ENCODE measurements around the gene DHCR24.
A peak's percentile ranks its signal among the peaks of the same experiment; 100 is the strongest.

DHCR24 gene

DNA sequence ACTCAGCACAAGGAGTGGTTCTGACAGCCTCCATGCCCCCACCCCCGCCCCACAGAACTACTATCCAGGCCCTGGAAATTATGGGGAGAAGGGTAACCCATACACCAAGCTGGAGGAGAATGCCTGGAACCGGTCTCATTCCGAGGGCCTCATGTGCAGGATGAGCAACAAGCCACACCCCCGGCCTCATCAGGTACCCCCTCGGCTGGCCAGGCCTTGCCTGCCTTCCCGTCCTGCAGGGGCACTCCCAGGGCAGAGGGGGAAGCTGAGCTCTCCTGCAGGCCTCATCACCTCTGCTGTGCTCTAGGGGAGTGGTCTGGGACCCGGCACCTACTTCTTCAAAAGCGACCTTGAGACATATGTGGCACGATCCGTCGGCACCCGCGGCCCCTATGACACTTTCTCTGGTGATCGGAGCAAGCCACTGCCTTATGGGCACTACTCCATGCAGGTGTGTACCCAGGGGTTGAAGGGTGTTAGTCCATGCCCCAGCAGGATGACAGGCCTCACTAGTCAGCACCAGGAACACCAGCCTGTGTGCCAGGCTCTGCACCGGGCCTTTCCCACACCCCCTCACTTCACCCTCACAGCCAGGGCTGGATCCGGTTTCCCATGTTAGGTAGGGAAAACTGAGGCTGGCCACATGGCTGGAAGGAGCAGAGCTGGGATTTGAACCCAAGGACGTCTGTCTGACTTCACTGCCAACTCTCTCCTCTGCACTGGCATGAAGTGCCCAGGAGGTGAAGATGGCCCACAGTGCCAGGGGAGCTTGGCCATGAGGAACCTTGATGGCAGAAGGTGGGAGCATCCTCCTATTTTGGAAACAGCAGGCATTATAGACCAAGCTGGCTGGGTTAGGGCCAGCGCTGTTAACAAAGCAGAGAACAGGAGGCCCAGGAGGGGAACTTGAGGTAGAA lies 75.0 kb downstream of the DHCR24 start:
- TF ChIP-seq EGR1 (IDR thresholded peaks at IDR 0.05) (no peak), CEBPB (IDR thresholded peaks at IDR 0.05) (no peak)
- TF ChIP-seq, protein P1, sequence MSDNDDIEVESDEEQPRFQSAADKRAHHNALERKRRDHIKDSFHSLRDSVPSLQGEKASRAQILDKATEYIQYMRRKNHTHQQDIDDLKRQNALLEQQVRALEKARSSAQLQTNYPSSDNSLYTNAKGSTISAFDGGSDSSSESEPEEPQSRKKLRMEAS (IDR thresholded peaks at IDR 0.05): no peak

DNA sequence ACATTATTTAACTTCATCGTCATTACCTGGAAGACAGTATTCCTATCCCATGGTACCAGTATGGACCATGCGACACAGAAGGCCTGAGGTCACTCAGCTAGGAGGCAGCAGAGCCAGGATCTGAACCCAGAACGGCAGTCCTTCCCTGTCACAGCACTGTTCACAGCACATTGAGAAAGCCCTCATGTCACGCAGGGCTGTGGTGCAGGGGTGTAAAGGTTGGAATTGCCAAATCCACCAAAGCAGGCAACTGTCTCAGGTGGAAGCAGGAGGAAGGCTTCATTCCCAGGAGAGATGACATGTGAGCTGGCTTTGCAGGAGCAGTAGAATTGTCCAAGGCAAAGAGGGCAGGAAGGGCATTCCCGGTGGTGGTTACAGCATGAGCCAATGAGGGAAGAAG lies 75.9 kb downstream of the DHCR24 start:
- TF ChIP-seq, protein P2, sequence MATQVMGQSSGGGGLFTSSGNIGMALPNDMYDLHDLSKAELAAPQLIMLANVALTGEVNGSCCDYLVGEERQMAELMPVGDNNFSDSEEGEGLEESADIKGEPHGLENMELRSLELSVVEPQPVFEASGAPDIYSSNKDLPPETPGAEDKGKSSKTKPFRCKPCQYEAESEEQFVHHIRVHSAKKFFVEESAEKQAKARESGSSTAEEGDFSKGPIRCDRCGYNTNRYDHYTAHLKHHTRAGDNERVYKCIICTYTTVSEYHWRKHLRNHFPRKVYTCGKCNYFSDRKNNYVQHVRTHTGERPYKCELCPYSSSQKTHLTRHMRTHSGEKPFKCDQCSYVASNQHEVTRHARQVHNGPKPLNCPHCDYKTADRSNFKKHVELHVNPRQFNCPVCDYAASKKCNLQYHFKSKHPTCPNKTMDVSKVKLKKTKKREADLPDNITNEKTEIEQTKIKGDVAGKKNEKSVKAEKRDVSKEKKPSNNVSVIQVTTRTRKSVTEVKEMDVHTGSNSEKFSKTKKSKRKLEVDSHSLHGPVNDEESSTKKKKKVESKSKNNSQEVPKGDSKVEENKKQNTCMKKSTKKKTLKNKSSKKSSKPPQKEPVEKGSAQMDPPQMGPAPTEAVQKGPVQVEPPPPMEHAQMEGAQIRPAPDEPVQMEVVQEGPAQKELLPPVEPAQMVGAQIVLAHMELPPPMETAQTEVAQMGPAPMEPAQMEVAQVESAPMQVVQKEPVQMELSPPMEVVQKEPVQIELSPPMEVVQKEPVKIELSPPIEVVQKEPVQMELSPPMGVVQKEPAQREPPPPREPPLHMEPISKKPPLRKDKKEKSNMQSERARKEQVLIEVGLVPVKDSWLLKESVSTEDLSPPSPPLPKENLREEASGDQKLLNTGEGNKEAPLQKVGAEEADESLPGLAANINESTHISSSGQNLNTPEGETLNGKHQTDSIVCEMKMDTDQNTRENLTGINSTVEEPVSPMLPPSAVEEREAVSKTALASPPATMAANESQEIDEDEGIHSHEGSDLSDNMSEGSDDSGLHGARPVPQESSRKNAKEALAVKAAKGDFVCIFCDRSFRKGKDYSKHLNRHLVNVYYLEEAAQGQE (IDR thresholded peaks at IDR 0.05; ENCODE audit: low read depth): no peak
- TF ChIP-seq YY1 (IDR thresholded peaks at IDR 0.05; ENCODE audit: low read depth) (no peak), CEBPB (IDR thresholded peaks at IDR 0.05) (no peak), EGR1 (IDR thresholded peaks at IDR 0.05) (no peak), ZBTB7A (IDR thresholded peaks at IDR 0.05; ENCODE audit: low read depth) (no peak), TEAD4 (IDR thresholded peaks at IDR 0.05) (no peak), RAD21 (IDR thresholded peaks at IDR 0.05; ENCODE audit: low read depth) (no peak), CREB1 (IDR thresholded peaks at IDR 0.05; ENCODE audit: low read depth) (no peak), TAF1 (IDR thresholded peaks at IDR 0.05; ENCODE audit: low read depth) (no peak), FOXM1 (IDR thresholded peaks at IDR 0.05; ENCODE audit: borderline replicate concordance, low read depth) (no peak), NFIC (IDR thresholded peaks at IDR 0.05) (no peak), EP300 (IDR thresholded peaks at IDR 0.05; ENCODE audit: borderline replicate concordance) (no peak), TCF12 (IDR thresholded peaks at IDR 0.05; ENCODE audit: low read depth) (no peak)
- TF ChIP-seq, protein P1 (IDR thresholded peaks at IDR 0.05): no peak
- TF ChIP-seq, protein P3, sequence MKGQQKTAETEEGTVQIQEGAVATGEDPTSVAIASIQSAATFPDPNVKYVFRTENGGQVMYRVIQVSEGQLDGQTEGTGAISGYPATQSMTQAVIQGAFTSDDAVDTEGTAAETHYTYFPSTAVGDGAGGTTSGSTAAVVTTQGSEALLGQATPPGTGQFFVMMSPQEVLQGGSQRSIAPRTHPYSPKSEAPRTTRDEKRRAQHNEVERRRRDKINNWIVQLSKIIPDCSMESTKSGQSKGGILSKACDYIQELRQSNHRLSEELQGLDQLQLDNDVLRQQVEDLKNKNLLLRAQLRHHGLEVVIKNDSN (IDR thresholded peaks at IDR 0.05): no peak

DNA sequence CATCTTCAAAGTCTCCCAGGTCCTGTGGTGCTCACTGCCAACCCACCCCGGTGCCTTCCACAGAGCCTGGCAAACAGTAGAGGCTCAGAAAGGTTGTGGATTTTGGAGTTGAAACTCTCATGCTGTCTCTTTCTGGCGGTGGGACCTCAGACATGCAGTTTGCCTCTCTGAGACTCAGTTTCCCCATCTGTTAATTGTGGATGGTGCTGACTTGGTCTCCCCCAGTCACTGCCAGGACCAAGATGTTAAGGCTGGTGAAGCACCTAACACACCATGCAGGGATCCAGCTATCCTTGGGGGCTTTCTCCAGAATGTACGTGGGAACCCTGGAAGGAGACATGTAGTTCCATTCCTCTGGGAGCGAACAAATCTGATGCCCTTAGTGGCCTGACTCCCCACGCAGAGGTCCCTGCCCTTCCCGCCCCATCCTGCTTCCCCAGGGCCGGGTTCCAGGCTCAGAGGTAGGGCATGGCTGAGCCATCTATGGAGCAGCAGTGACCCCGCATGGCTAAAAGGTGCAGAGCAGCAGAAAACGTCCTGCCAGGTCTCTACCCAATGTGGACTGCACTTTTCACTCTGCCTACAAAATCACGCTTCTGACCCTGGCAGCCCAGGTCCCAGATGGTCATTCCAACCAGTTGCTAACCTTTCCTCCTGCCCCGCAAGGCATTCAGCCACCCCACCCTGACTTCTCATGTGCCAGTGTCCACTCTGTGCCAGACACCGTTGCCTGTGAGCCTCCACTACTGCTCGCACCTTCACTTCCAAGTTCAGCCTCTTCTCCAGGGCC lies 76.6 kb downstream of the DHCR24 start:
- peak; percentile 98 for TF ChIP-seq RAD21 (IDR thresholded peaks at IDR 0.05; ENCODE audit: low read depth)
- no peak for TF ChIP-seq TCF12 (IDR thresholded peaks at IDR 0.05; ENCODE audit: low read depth)

DNA sequence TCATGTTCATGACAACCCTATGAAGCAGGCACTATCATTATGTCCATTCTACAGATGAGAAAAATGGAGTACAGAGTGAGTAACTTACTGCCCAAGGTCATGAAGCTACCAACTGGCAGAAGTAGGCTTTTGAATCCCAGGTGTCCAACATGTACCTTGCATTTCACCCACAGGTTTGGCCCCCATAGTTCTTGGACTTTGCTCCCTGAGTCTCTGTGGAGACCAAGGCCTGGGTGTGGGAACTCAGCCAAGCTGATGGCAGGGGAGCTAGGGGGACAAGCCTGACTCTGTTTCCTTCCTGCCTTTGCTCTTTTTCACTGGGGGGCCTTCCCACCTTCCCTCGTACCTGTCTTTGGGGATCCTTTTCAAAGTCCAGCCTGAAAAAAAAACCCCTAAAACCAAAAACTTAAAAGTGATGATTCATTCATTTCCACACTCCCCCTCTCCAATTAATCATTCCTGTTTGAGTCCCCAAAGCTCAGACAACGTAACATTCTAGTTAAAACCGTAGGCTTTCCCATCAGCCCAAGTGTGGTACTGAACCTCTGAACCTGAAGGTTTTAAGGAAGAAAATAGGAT lies 77.4 kb downstream of the DHCR24 start:
- TF ChIP-seq, protein P3 (IDR thresholded peaks at IDR 0.05): no peak
- TF ChIP-seq NFIC (IDR thresholded peaks at IDR 0.05) (no peak), EP300 (IDR thresholded peaks at IDR 0.05; ENCODE audit: borderline replicate concordance) (no peak), YY1 (IDR thresholded peaks at IDR 0.05; ENCODE audit: low read depth) (no peak), ZBTB7A (IDR thresholded peaks at IDR 0.05; ENCODE audit: low read depth) (no peak), RAD21 (IDR thresholded peaks at IDR 0.05; ENCODE audit: low read depth) (no peak), CREB1 (IDR thresholded peaks at IDR 0.05; ENCODE audit: low read depth) (no peak), TEAD4 (IDR thresholded peaks at IDR 0.05) (no peak), TCF12 (IDR thresholded peaks at IDR 0.05; ENCODE audit: low read depth) (no peak), FOXM1 (IDR thresholded peaks at IDR 0.05; ENCODE audit: borderline replicate concordance, low read depth) (no peak), EGR1 (IDR thresholded peaks at IDR 0.05) (no peak), TAF1 (IDR thresholded peaks at IDR 0.05; ENCODE audit: low read depth) (no peak), CEBPB (IDR thresholded peaks at IDR 0.05) (no peak)
- TF ChIP-seq, protein P1 (IDR thresholded peaks at IDR 0.05): no peak
- TF ChIP-seq, protein P2 (IDR thresholded peaks at IDR 0.05; ENCODE audit: low read depth): no peak

All from Ishikawa (cell line).